Stimulated activated CD4-positive, alpha-beta T cell treated with anti-CD3 and anti-CD28 coated beads, TNF-alpha, amount 100 ng/mL, for 24 hours (primary cell): ENCODE data around the gene G6PD.

Source experiments
- DNase-seq, 3 experiments: peaks; one replicate each; pipeline ENCODE4 v3.0.0-alpha.2; 2020; ENCODE audit warnings: low read depth in 3 of 3

Gene G6PD

DNA sequence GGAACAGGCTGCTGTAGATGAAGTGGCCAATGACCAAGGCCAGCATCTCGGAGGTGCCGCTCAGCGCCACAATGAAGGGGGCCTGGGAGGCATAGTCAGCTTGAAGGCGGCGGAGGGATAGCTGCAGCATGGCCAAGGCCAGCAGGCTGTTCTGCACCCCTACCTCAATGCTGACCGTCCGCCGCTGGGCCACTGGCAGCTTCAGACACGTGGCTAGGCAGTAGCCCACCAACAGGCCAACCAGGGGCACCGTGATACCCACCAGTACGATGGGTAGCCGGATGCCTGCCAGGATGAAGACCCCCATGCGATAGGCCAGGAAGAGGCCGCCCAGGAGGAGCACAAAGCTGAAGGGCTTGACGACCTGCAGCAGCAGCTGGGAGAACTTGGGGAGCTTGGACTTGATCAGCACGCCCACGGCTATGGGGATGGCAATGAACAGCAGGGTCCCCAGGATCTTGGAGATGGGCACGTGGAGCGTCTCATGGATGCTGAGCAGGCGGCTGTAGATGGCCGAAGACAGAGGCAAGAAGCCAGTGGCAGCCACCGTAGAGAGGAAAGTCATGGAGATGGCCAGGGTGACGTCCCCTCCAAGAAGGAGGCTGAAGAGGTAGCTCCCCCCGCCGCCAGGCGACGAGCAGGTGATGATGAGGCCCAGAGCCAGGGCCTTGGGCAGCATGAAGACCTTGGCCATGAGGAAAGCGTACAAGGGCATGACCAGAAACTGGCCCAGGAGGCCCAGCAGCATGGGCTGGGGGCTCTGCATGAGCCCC, 58.9 kb downstream of the G6PD start:
- DNase-seq: no peak

DNA sequence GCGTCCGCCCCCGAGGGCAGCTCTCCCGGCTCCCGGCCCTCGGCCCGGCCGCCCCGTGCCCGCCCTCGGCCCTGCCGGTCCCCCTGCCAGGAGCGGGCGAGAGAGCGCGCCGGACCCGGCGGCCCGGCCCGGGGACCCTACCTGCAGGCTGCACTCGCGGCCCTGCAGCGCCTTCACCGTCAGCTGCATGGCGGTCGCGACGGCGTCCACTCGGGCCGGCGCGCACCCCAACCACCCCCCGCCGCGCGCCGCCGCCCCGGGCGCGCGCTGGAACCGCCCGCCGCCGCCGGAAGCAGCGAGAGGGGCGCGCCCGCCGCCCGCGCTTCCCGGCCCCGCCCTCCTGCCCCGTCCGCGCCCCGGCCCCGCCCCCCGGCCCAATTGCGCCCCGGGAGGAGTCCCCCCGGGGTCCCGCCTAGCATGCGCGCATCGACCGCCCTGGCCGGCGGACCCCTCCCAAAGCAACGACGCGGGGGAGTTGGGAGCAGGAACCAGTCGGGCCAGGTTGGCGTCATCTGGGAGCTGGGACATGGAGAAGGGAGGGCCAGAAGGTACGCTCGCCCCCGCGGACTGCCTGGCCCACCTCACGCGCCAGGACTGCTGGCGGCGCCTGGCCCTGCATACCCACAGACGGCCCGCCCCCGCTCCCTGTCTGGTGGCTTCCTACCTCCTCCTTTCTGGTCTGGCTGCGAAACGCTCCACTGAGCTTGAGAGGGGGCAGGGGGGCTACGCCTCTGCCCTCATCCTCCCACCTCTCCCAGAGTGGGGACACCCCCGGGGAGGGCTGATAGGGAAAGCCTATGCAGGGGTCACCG, 60.0 kb downstream of the G6PD start, which contains the start of gene UBL4A:
Gene UBL4A (minus strand): TSS at position 220 of the 812 bp plus-strand sequence. CDS start 31 bp downstream, at position 189.
- DNase-seq: peak in 2 of 3 experiments; percentile 26 to 51

- DNase-seq: peak in 1 of 3 experiments; percentile 24
These were observed 60.6 kb downstream of the G6PD start for GRCh38 chrX:154486052-154486395.

GRCh38 chrX:154485150-154486051, 61.2 kb downstream of the G6PD start:
- no peak for DNase-seq

- no peak for DNase-seq
These were observed 62.1 kb downstream of the G6PD start for GRCh38 chrX:154484255-154485149.

DNA sequence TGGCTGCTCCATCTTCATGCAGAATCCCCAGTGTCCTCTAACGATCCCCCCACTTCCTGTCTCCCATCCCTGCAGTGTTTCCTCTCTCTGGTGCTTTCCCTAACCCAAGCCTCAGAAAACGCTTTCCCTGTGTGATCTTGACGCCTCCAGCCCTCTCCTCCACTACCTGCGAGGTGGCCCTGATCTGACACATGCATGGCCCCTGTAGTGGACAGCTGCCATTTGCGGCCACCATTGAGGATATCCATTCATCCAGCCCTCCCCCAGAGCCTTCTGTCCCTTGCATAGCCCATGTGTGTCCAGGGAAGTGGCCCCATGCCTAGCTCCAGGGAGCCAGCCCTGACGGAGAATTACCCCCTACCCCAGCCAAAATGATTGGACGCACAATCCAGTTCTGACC, 63.3 kb downstream of the G6PD start:
- no peak for DNase-seq

- no peak for DNase-seq
These were observed 63.9 kb downstream of the G6PD start for GRCh38 chrX:154482786-154483185.

- DNase-seq: no peak
These were observed 64.6 kb downstream of the G6PD start for GRCh38 chrX:154481911-154482601.
